Upper lobe of right lung (tissue), 1 donor: Measurements from ENCODE around the gene KLHL22. TPM values are rescaled to one million over a fixed set of nuclear protein-coding genes. Genes with fewer than 3 reads are reported as not detected.
A peak's percentile ranks its signal among the peaks of the same experiment; 100 is the strongest.

Experiments
- ATAC-seq: fragments of 200-7000 bp; cut with Tn5 transposase; one replicate; pipeline ENCODE4 v1.9.1; 2020; ENCODE audit warnings: mild to moderate bottlenecking, moderate library complexity
- DNase-seq: peaks from one replicate; pipeline ENCODE4 v3.0.0-alpha.2; 2020
- H3K27ac ChIP-seq: fragments of 200-600 bp; one replicate; pipeline ENCODE4 v1.8.0; 2022
- H3K27me3 ChIP-seq: fragments of 200-600 bp; one replicate; pipeline ENCODE4 v1.8.0; 2022; ENCODE audit warnings: mild to moderate bottlenecking
- H3K36me3 ChIP-seq: fragments of 200-600 bp; one replicate; pipeline ENCODE4 v1.8.0; 2022
- H3K4me1 ChIP-seq: fragments of 200-600 bp; one replicate; pipeline ENCODE4 v1.8.0; 2022
- H3K4me3 ChIP-seq: fragments of 200-600 bp; one replicate; pipeline ENCODE4 v1.8.0; 2022; ENCODE audit warnings: mild to moderate bottlenecking
- H3K9me3 ChIP-seq: fragments of 200-600 bp; one replicate; pipeline ENCODE4 v1.8.0; 2022
- CTCF ChIP-seq: fragments of 200-600 bp; IDR thresholded peaks from one replicate; pipeline ENCODE4 v1.8.0; 2022; ENCODE audit warnings: antibody characterized with exemption
- intact Hi-C: fragments of 100-400 bp; cut with DNase I; formaldehyde crosslinking; loops from one replicate; pipeline ENCODE4 v1.11.0; 2022
- total RNA-seq: library from RNA; stranded (reverse); fragmentation: NEBNext Ultra II Directional; extraction: Animal tissue kit (Norgen Biotek cat#: 25700); gene quantifications from one replicate; pipeline ENCODE4 v1.2.1, GENCODE V29; 2021
- donor health status: DM: no; HTN: yes; CAD: no; lungs with severe emphysema.

The KLHL22 gene
- total RNA-seq, 1 donor from 2014 or later = 23.3 TPM

DNA sequence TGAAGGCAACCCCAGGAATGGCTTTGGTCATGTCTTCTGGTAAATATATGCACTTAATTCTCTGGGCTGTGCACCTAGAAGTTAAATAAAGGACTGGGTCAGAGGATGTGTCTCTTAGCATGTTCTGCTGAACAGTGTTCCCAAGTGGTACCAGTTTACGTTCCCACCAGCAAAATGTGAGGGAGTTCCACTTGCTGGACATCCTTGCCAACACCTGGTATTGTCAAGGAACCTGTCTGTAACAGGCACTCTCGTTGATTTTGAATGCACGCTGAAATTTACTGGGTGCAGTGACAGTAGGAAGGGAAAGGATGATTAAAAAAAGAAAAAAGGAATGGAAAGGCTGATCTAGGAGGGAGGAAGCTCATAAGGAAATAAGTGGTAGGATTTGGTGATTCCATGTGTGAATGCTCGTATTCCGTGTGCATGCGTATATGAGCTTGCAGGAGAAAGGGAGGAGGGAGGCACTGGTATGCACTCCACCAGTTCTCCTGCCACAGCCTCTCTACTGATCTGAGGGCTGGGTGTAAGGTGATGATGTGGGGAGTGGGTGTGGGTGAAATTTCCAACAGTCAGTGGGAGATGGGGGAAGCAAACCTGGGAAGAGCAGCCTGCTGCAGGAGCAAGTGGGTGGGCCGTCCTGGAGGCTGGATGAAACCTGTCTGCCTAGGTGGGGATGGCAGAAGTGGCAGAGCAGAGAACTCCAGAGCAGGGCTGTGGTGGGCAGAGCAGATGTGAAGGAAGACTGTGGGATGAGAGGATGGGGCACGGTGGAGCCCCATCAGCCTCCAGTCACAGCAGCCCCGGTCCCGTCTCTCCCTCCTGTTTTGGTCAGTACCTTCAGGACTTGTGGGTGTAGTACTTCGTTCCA is 26.8 kb upstream of the KLHL22 start:
- no peak for TF ChIP-seq CTCF
- H3K4me3 ChIP-seq = no peak overlapping the region
- intact Hi-C loops = no loop called here
- H3K36me3 ChIP-seq = peaks cover 27% of the 10 kb centered on the region
- peak; percentile 13 for ATAC-seq
- no peaks in the 10 kb centered on the region for H3K27me3 ChIP-seq
- DNase-seq = no peak
- no peak overlapping the region for H3K27ac ChIP-seq
- no peaks in the 10 kb centered on the region for H3K9me3 ChIP-seq
- H3K4me1 ChIP-seq = peaks cover 29% of the 10 kb centered on the region

DNA sequence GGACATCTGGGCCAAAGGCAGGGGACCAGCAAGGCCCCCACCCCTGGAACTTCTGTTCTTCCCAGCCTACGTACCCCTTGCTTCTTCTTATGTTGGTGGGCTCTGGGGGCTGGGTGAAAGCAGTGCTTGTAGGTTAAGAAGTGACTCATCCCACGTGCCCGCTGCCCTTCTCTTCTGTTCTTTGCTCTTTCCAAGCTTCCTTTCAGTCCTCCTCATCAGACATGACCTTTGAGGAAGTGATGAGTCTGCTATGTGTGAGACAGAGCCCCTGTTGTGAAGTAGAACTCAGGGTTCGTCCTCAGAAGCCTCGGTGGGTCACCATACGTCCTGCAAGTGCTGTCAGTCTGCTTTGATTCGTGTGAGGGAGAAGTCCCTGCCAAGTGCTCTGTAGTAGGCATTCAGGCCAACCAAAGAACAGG is 24.5 kb upstream of the KLHL22 start:
- H3K36me3 ChIP-seq = peaks cover 21% of the 10 kb centered on the region
- H3K4me1 ChIP-seq = peaks cover 23% of the 10 kb centered on the region
- H3K27ac ChIP-seq = no peak overlapping the region
- H3K27me3 ChIP-seq = no peaks in the 10 kb centered on the region
- TF ChIP-seq CTCF = no peak
- H3K9me3 ChIP-seq = no peaks in the 10 kb centered on the region
- no peak overlapping the region for H3K4me3 ChIP-seq
- DNase-seq (no peak), ATAC-seq (peak; percentile 16)
- intact Hi-C loops = no loop called here

DNA sequence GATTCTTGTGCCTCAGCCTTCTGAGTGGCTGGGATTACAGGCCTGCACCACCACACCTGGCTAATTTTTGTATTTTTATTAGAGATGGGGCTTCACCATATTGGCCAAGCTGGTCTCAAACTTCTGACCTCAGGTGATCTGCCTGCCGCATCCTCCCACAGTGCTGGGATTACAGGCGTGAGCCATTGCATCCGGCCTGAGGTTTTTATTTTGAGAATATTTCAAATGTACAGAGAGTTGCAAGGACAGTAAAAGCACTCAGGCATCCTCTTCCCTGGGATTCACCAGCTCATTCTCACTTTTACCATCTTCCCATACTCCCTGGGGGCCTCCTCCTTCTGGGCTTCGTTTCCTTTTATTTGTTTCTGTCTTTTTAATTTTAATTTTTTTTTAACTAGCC is 24.0 kb upstream of the KLHL22 start:
- TF ChIP-seq CTCF = no peak
- Histone ChIP-seq H3K4me1 (peaks cover 28% of the 10 kb centered on the region), H3K4me3 (no peak overlapping the region), H3K27ac (no peak overlapping the region), H3K27me3 (no peaks in the 10 kb centered on the region), H3K36me3 (peaks cover 21% of the 10 kb centered on the region), H3K9me3 (no peaks in the 10 kb centered on the region)
- intact Hi-C loops = no loop called here
- DNase-seq (no peak), ATAC-seq (no peak)

DNA sequence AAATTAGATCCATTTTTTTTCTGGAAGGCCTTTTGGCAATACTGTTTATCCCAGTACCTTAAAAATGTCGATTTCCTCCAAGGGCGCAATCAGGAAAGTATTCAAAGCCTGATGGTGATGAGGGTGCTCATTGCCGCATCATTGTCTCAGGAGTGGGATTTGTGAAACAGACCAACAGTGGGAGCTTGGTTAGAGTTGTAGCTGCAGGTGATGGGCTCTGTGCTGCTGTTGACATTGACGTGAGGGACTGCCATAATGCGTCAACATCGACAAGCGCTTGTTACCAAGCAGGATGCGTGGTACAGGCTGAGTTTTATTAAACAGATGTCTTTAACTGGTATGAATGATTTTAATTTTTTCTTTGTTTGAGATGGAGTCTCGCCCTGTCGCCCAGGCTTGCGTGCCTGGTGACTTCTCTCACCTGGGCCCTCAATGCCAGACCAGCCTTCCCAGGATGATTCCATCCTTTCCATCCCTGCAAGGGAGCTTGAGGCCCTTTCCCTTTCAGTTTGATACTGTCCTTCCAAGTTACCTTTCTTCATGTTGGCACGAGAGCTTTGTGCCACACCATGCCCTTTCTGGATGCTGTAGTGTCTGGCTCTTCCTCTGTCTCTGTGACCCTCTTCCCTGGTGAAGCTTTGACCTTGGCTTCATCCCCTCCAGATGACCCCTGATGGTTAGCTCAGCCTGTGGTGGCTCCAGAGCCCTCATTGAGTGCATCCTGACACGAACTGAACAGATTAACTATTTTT is 22.4 kb upstream of the KLHL22 start:
- DNase-seq = no peak
- no peak overlapping the region for H3K27ac ChIP-seq
- peaks cover 18% of the 10 kb centered on the region for H3K4me1 ChIP-seq
- no peak for TF ChIP-seq CTCF
- intact Hi-C loops = no loop called here
- no peak overlapping the region for H3K4me3 ChIP-seq
- H3K36me3 ChIP-seq = peaks cover 28% of the 10 kb centered on the region
- H3K9me3 ChIP-seq = no peaks in the 10 kb centered on the region
- no peak for ATAC-seq
- no peaks in the 10 kb centered on the region for H3K27me3 ChIP-seq

DNA sequence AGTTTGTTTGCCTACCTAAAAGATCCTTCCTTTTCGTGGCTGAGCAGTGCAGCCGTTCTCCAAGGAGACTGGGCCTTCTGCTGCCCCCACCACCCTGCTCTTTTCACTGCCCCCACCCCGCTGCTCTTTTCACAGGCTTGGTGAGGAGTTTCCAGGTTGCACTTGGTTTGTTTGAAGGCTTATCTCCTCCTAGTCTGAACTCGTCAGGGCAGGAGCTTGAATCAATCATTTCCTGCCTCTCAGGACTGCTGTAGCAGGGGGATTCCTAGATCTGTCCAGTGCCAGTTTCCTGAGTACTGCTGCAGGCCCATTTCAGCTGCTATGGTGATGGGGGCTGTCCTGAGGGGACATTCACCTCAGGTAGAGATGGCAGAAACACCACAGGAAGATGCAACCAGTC is 21.8 kb upstream of the KLHL22 start:
- H3K36me3 ChIP-seq = peaks cover 28% of the 10 kb centered on the region
- H3K27me3 ChIP-seq = no peaks in the 10 kb centered on the region
- ATAC-seq (no peak), DNase-seq (no peak)
- peaks cover 12% of the 10 kb centered on the region for H3K4me1 ChIP-seq
- no peak overlapping the region for H3K4me3 ChIP-seq
- H3K27ac ChIP-seq = no peak overlapping the region
- no peaks in the 10 kb centered on the region for H3K9me3 ChIP-seq
- intact Hi-C loops = no loop called here
- TF ChIP-seq CTCF = no peak
